GM21526 (cell line): ENCODE data around the gene SP6.

ENCODE experiments used
- ATAC-seq: cut with Tn5 transposase; IDR thresholded peaks from one replicate; pipeline ENCODE4 v1.9.1; 2021; ENCODE audit warnings: moderate library complexity; ENCODE audit not compliant: unreplicated experiment, low FRiP score

Gene SP6

GRCh38 chr17:47850692-47851573 lies at the start of gene SP6:
Gene SP6, minus strand, starts transcription at chr17:47851163. Its CDS starts 2,734 bp downstream, at chr17:47848429.
- ATAC-seq, result no peak

GRCh38 chr17:47899643-47900042 lies 48.7 kb upstream of the SP6 start:
- no peak for ATAC-seq

GRCh38 chr17:47898241-47898640 lies 47.3 kb upstream of the SP6 start:
- ATAC-seq, result no peak

GRCh38 chr17:47897561-47897960 lies 46.6 kb upstream of the SP6 start:
- ATAC-seq, result no peak

- ATAC-seq, result no peak
Observed at GRCh38 chr17:47896672-47897490, 45.9 kb upstream of the SP6 start.

GRCh38 chr17:47895856-47896671 lies 45.1 kb upstream of the SP6 start, which contains the start of gene SP2:
Gene SP2, plus strand, starts transcription at chr17:47896236. Its CDS starts 51 bp downstream, at chr17:47896287.
- peak; percentile 87 for ATAC-seq

- ATAC-seq, result no peak
Observed at GRCh38 chr17:47895347-47895855, 44.4 kb upstream of the SP6 start.

- ATAC-seq, result no peak
Observed at GRCh38 chr17:47894498-47895346, 43.8 kb upstream of the SP6 start.

- no peak for ATAC-seq
Observed at GRCh38 chr17:47891545-47892088, 40.7 kb upstream of the SP6 start.

- no peak for ATAC-seq
Observed at GRCh38 chr17:47889734-47890529, 39.0 kb upstream of the SP6 start.

- no peak for ATAC-seq
Observed at GRCh38 chr17:47888293-47888692, 37.3 kb upstream of the SP6 start.

- no peak for ATAC-seq
Observed at GRCh38 chr17:47884905-47885730, 34.2 kb upstream of the SP6 start.

GRCh38 chr17:47884427-47884740 lies 33.4 kb upstream of the SP6 start:
- ATAC-seq, result no peak

- ATAC-seq, result no peak
Observed at GRCh38 chr17:47883589-47884426, 32.8 kb upstream of the SP6 start.

GRCh38 chr17:47882695-47883588 lies 32.0 kb upstream of the SP6 start:
- no peak for ATAC-seq

- no peak for ATAC-seq
Observed at GRCh38 chr17:47882247-47882646, 31.3 kb upstream of the SP6 start.
